ENCODE data around the gene STK11. TPM values are rescaled to one million over a fixed set of nuclear protein-coding genes. Genes with fewer than 3 reads are reported as not detected.
A peak's percentile ranks its signal among the peaks of the same experiment; 100 is the strongest.

STK11 gene
- total RNA-seq, 2 donors from 2014 or later = 32.5 to 35.9 TPM

DNA sequence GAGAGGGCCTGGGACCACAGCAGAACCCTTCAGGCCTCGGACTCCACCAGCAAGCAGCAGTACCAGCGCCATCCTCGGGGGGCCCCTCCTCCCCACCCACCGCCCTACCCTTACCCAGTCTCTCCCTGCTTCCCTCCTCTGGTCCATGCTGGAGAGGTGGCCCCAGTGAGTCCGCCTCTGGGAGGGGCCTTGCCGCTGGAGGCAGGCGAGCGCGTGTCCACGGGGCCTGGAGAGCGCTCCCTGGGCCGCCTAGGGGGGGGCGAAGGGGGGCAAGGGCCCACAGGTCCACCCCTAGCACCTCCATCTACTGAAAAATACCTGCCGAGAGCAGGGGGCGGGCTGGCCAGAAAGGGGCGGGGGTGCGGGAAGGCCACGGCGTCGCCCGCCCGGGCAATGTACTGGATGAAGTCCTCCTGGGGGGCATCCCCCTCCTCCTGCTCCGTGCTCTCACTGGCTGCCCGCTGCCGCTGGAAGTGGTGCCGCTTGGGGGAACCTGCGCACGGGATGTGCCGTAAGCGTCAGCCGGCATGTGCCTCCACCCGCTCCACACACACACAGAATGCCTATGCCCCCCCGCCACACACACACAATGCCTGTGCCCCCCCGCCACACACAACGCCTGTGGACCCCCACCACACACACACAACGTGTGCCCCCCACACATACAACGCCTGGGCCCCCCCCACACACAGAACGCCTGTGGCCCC, 25.4 kb downstream of the STK11 start:
- intact Hi-C loops (cut with DNase I) = no loop called here
- DNase-seq (ENCODE audit: low spot score) = no peak

DNA sequence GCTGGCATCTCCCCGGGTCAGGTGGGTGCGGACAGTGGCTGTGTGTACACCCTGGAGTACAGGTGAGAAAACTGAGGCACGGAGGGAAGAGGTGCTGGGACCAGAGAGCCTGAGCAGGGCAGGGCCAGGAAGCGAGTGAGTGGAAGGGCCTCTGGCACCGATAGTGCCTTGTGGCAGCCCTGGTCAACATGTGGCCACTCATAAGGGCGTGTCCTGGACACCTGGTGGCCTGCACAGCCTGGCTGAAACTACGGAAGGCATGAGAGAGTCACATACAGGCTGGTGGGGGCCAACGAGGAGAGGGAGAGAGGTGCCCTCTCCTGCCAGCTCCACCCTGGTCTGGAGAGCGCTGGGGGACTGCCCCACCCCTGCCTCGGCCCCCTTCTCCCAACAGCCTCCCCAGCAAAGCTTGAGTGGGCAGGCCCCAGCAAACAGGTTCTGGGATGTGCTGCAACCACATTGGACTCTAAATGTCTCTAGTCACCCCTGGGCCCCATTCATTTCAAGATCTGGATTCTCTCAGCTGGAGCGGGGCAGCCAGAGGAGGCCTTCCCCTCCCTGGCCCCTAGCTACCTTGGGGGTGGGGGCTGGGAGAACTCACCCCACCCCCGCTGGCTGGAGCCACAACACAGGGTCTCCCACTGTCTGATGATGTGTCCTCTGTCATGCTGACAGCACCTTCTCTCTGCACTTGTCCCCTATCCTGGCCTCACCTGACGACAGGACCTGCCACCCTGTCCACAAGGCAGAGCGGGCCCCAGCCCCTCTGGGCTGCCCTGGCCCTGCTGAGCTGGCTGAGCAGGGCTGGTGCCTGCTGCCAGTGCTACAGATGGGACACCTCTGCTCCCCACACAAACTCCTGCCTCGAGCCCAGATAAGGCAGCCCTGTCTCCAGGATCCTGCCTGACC, 26.4 kb downstream of the STK11 start:
- intact Hi-C loops (cut with DNase I) = no loop called here
- no peak for DNase-seq (ENCODE audit: low spot score)

DNA sequence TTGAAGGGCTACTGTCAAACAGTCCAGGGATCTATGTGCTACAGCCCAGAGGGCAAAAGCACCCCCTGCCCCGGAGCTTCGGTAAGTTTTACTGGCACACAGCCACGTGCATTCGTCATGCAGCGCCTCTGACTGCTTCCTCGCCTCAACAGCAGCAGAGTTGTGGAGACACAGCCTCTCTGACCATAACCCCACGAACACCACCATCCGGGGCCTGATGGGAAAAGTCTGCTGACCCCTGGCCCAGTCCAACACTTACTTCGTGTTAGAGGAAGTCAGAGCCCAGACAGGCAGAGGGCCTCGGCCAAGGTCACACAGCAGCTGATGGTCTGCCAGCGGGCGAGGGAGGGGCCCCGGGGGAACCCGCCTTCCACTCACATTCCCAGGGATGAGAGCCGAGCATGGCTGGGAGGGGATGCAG, 27.1 kb downstream of the STK11 start:
- DNase-seq (ENCODE audit: low spot score) = no peak
- intact Hi-C loops (cut with DNase I) = no loop called here

DNA sequence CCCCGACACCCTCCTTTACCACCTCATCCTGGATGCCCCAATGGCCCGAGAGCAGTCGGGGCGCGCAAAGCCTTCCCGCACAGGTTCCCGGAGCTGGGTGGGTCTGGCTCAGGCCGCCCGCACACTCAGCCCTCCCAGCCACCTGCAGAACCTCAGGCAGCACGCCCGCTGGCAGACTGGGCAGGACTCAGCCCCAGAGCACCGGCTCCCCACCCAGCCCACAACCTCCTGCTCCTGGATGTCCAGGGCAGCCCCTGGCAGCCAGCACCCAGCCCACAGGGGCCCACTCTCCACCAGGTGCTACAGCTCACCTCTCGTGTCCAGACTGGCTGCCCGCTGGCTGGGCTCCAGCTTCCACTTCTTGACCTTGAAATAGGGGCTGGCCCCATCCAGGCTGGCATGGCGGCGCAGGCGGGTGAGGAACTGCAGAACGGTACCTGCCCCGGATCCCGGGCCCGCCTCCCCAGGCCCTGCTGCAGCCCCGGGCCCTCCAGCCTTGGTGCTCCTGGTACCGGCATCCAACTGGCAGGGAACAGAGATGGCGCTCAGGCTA, 27.6 kb downstream of the STK11 start:
- no peak for DNase-seq (ENCODE audit: low spot score)
- intact Hi-C loops (cut with DNase I) = no loop called here

DNA sequence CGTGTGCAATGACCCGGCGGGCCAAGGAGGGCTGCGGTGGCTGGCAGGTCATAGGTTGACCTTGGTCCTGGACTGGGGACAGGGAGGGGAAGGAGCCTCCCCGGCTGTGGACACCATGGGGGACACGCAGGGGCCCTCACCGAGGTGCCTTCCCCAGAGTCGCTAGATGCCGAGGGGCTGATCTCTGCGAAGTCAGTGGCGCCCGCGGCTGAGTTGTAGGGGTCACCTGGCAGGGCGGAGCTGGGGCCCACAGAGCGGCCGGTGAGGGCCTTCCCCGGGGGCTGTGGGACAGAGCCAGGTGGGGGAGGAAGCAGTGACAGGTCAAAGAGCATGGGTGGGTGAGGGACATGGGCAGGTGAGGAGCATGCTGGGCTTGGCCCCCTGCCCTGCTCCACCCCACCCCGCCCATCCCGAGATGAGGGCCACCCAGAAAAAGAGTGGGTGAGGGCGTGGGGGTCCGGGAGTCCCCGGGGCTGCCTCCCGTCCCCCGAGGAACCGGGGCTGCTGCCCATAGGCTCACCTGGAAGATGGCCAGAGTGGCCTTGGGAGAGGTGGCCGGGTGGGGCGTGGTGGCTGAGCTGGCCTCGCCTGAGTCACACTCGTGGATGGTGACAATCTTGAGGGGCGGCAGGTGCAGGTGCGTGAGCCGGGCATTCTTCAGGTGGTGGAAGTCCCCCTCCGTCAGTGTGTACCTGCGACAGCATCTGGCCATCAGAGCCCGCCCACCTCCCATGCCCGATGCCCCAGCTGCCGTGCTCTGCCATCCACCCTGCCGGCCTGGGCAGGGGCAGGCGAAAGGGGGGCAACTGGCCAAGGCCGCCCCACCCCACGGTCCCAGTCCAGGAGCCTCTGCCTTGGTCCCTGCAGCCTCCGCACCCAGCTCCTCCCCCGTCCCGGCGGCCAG, 28.7 kb downstream of the STK11 start:
- intact Hi-C loops (cut with DNase I) = no loop called here
- no peak for DNase-seq (ENCODE audit: low spot score)

DNA sequence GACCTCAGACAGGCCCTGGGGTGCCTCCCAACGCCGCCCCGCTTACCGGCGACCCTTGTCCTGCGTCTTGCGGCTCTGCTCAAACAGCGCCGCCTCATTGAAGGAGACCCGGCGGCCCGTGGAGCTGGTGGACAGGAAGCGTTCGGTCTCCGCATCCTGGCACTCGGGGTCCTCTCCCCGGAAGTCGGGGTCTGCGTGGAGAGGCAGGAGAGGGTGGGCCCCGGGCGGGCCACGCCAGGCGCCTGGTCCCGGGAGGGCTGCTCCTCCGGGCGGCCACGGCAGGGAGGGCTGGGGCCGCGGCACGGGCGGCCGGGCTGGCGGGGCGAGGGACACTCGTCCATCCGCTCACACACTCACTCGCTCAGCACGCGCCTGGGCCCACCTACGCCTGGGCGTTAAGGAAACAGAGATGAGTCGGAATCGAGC, 29.4 kb downstream of the STK11 start:
- DNase-seq (ENCODE audit: low spot score) = no peak
- intact Hi-C loops (cut with DNase I) = no loop called here

DNA sequence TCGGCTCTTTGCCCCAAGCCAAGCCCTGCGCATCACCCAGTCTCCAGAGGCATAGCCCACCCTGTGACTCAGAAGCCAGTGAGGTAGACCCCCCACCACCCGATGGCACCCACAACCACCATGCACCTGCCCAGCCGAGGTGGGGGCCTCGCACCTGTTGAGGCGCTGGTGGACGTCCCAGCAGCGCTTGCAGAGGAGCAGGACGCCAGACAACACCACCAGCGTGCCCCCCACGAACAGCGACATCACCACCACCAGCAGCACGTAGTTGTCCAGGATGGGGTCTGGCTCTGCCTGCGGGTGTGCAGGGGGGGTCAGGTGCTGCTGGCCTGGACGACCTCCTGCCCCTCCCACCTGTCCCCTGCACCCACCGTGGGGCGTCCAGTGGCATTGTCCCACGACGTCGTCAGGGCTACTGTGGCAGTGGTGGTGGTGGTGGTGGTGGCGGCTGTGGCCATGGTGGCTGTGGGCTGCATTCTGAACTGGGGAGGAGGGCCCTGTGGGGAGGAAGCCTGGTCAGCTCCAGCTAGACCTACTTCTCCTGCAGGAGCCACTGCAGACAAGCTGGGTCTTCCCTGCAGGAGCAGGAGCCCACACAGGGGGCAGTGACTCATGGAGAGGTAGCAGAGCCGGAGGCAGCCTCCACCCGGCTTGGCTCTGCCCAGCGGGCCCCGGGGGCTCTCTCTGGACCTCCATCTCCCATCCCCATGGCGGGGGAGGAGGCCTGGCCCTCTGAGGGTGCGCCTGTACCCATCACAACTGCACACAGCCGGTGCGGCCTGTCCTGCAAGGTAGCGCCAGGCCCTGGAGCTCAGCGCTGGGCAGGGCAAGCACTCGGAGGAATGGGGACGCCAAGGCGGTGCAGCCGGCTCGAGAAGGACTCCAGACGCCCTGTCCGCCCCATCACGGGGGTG, 30.3 kb downstream of the STK11 start:
- intact Hi-C loops (cut with DNase I) = no loop called here
- DNase-seq (ENCODE audit: low spot score) = no peak

DNA sequence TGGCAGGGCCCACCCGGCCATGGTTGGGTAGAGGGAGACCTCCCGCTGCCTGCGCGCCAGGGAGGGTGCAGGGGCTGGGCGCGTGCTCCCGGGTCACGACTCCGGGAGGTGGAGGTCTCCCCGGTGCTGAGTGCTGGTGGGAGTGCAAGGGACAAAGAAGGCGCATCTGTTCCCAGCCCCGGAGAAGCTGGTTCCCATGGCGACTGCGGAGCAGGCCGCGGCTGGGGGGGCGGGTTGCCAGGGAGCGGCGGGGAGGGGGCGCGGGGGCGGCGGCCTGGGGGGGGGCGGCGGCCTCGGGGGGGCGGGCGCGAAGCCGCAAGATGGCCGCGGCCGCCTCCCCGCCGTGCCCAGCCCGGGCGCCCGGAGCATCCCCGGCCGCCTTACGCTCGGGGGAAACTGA, 31.0 kb downstream of the STK11 start:
- intact Hi-C loops (cut with DNase I) = no loop called here
- DNase-seq (ENCODE audit: low spot score) = no peak

DNA sequence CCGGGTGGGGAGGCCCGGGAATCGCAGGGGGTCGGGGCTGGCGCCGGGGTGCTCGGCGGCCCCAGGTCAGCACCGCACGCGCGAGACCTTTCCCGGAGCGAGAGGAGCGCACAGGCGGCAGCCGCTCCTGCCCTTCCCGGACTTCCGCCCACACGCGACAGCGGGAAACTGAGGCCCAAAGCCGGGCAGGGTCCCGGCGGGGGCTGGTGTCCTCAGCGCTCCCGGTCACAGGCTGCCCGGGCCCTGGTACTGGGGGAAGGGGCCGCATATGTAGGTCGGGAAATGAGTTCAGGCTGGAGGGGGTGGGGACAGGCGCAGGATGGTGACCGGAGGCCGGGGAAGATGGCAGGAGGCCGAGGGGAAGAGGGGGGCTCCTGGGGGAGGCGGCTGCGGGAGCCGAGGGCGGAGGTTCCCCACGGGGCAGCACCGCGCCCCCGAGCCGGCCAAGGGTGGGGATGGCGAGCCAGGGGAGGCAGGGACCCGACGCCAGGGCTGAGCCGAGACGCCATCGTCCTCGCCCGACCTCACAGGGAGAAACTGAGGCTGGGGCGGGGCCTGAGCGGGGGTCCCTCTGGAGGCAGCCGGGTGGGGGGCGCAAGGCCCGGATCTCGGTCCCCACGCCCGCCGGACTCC, 31.6 kb downstream of the STK11 start:
- intact Hi-C loops (cut with DNase I) = no loop called here

DNA sequence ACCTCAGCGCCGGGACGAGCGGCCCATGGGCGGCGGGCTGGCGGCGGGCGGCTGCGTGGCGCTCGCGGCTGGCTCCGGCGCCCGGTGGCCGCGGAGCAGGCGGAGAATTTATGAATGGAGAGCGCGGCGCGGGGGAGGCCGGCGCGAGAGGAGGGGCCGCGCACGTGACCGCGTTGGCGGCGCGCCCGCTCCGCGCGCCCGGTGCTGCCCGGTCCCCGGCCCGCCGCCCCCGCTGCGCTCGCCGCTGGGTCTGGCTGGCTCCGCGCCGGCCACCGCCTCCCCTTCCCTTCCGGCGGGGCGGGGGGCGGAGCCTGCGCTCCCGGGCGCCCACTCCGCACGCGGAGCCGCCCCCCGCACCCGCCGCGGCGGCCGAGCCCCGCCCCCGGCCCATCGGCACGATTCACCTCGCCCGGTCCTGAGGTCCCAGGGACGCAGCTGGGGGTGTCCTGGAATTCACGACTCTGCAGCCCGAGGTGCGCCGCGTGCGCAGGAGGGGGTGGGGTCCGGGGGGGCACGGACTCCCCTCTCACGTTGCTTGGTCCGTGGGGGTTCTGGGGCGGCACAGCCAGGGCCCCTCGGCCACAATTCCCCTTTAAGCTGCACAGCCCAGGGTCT, 32.3 kb downstream of the STK11 start, which contains the start of gene CBARP:
Gene CBARP (minus strand): TSS at position 252 of the 615 bp plus-strand sequence. CDS start 1,905 bp downstream, outside the sequence.
- intact Hi-C loops (cut with DNase I) = loop anchor here in 1 of 2 donors (2.0 kb wide), 1 partner anchor 17 kb away; no protein-coding TSS in a partner anchor

More for the DNA sequence above, 31.6 kb downstream of the STK11 start:
- DNase-seq (ENCODE audit: low spot score) = no peak

DNA sequence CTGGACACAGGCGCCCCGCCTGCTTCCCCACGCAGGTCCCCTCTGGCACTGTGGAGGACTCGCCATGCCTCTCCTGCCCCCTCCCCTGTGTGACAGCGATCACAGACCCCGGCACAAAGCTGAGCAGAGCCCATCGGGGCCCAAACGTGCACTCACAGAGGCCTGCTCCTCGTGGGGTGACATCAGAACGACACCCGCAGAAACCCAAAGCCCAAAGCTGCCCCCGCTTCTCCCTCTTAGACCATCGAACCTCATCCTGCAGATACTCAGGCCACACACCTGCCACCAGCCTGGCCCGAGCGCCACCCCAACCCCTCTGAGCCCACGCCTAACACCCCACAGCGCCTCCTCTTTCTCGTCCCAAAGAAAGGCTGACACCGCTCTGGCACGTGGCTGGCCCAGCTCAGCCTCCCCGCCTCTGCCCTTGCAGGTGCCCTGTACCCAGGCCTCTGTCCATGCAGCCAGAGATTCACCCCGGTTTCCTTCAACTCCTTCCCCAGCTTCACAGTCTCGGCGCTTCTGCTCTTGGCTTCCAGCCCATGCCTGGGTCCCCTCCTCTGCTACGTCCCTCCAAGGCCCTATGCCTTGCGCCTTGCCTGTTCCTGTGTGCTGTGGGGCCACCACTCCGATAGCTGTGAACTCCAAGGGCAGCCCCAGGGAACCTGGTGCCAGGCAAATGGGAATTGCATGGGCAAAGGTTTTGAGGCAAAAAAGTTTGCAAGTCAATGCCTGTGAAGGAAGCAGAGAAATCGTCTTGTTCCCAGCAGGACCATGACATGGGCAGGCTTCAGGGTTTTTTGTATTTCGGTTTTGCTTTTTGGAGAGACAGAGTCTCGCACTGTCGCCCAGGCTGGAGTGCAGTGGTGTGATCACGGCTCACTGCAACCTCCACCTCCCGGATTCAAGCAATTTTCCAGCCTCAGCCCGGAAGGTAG, 33.1 kb downstream of the STK11 start:
- DNase-seq (ENCODE audit: low spot score) = no peak
- intact Hi-C loops (cut with DNase I) = loop anchor here in 1 of 2 donors (2.0 kb wide), 1 partner anchor 18 kb away; no protein-coding TSS in a partner anchor

More for the DNA sequence above, 32.3 kb downstream of the STK11 start, which contains the start of gene CBARP:
- no peak for DNase-seq (ENCODE audit: low spot score)

DNA sequence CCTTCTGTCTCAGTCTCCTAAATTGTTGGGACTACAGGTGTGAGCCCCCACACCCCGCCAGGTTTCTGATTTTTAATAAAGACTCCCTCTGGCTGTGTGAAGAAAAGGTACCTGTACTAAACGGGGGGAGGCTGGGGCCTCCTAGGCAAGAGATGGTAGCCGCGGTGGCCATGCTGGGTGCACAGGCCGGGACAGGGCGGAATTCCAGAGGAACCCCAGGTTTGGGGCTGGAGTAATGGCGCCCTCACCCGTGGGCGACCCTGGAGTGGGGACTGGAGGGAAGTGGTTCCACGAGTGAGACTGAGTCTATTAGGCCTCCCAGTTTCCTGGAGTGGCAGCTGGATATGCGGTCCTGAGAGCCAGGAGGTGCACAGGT, 33.8 kb downstream of the STK11 start:
- no peak for DNase-seq (ENCODE audit: low spot score)
- intact Hi-C loops (cut with DNase I) = loop anchor here in 1 of 2 donors (2.0 kb wide), 1 partner anchor 19 kb away; no protein-coding TSS in a partner anchor

DNA sequence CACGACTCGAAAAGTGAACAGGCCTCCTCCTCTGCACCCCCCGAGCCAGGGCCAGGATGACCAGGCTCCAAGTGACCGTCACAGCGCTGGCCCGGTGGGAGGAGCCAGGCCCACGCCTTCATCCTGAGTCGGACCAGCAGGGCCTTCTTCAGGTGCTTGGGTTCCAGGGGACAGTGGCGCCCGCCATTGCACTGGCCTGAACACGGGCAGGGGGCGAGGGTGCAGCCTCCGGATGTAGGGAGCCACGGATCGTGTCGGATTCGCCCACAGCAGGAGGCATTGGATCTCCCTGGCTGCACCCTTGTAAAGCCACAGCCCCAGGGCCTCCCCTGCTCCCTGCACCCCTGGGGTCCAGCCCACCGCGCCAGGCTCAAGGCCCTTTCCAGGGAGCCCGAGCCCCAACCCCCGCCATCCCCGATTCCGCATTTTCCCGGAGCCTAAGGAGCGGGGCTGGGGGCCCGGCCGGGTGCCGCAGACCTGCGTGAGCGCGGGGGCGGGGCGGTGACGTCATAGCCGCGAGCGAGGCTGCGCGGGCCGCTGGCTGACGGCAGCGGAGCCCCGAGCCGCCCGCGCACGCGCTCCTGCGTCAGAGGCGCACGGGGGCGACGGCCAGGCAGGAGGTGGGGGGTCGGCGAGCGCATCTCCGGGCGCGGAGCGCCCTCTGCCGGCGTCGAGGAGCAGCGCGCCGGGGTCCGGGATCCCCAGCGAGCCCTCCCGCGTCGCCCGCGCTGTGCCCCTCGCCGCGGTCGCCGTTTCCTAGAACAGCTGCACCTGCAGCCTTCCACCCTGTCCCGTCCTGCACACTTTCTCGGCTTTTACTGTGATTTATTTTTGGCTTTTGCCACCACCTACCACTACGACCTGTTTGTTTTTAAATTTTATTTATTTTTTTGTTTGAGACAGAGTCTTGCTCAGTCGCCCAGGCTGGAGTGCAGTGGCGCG, 34.5 kb downstream of the STK11 start:
- intact Hi-C loops (cut with DNase I) = loop anchor here in 1 of 2 donors (2.0 kb wide), 1 partner anchor 19 kb away; no protein-coding TSS in a partner anchor
- DNase-seq (ENCODE audit: low spot score) = peak; percentile 97

DNA sequence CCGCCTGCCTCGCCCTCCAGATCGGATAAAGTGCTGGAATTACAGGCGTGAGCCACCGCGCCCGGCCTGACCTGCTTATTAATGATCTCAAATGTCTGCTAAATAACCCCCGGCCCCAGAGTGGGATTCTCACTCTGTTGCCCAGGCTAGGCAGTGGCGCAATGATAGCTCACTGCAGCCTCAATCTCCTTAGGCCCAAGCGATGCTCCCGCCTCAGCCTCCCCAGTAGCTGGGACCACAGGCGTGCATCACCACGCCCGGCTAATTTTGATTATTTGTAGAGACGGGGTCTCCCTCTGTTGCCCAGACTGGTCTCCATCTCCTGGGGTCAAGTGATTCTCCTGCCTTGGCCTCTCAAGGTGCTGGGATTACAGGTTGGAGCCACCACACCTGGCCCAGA, 35.3 kb downstream of the STK11 start:
- no peak for DNase-seq (ENCODE audit: low spot score)

More for the DNA sequence above, 35.3 kb downstream of the STK11 start:
- intact Hi-C loops (cut with DNase I) = no loop called here

Data from posterior vena cava (tissue), 2 donors.